Smooth muscle cell (in vitro differentiated cells): ENCODE results near the gene AGFG2. TPM values are rescaled to one million over a fixed set of nuclear protein-coding genes. Genes with fewer than 3 reads are reported as not detected.
A peak's percentile ranks its signal among the peaks of the same experiment; 100 is the strongest.

Source experiments
- DNase-seq: peaks from one replicate; lab custom pipeline; 2025; ENCODE audit not compliant: unreplicated experiment; lab: John Stamatoyannopoulos, UW
- H2AFZ ChIP-seq: fragments of 200-600 bp; sonication (generic); 2 replicates; pipeline ENCODE4 v1.6.0; 2016; ENCODE audit warnings: antibody characterized with exemption, low read depth, mild to moderate bottlenecking
- H3F3A ChIP-seq: fragments of 200-600 bp; sonication (generic); 2 replicates; pipeline ENCODE4 v1.6.0; 2017; ENCODE audit warnings: antibody characterized with exemption, low read depth
- H3K27ac ChIP-seq: fragments of 200-600 bp; sonication (generic); 2 replicates; pipeline ENCODE4 v1.5.1; 2016; ENCODE audit warnings: low read depth, mild to moderate bottlenecking
- H3K27me3 ChIP-seq: fragments of 200-600 bp; sonication (generic); 2 replicates; pipeline ENCODE4 v1.6.1; 2016; ENCODE audit warnings: low read depth, mild to moderate bottlenecking
- H3K36me3 ChIP-seq: fragments of 200-600 bp; sonication (generic); 2 replicates; pipeline ENCODE4 v1.5.1; 2016; ENCODE audit warnings: low read depth
- H3K4me1 ChIP-seq: fragments of 200-600 bp; sonication (generic); 2 replicates; pipeline ENCODE4 v1.5.1; 2016; ENCODE audit warnings: low read depth
- H3K4me2 ChIP-seq: fragments of 200-600 bp; sonication (generic); 2 replicates; pipeline ENCODE4 v1.6.0; 2016; ENCODE audit warnings: mild to moderate bottlenecking
- H3K4me3 ChIP-seq: fragments of 200-600 bp; sonication (generic); 2 replicates; pipeline ENCODE4 v1.5.1; 2016; ENCODE audit warnings: mild to moderate bottlenecking
- H3K79me2 ChIP-seq: fragments of 200-600 bp; sonication (generic); 2 replicates; pipeline ENCODE4 v1.6.0; 2016; ENCODE audit warnings: low read depth, mild to moderate bottlenecking
- H3K9ac ChIP-seq: fragments of 200-600 bp; sonication (generic); 2 replicates; pipeline ENCODE4 v1.6.0; 2016; ENCODE audit warnings: low read depth
- H3K9me3 ChIP-seq: fragments of 200-600 bp; sonication (generic); replicated peaks from 2 replicates; pipeline ENCODE4 v1.5.1; 2016; ENCODE audit warnings: low read depth
- H4K20me1 ChIP-seq: fragments of 200-600 bp; sonication (generic); 2 replicates; pipeline ENCODE4 v1.6.0; 2016; ENCODE audit warnings: low read depth
- WGBS: methylation state at CpG from one replicate; pipeline ENCODE4 v1.1.7; 2016; ENCODE audit warnings: low lambda C conversion rate; 5-methylcytosine and 5-hydroxymethylcytosine counted together
- polyA plus RNA-seq: library from polyadenylated mRNA; unstranded; fragments of >200 nt; fragmentation: Nextera tagmentation; extraction: Ambion mirVana; gene quantifications from 2 replicates; pipeline ENCODE4 v1.2.1, GENCODE V29; 2016
- total RNA-seq: library from RNA; depleted of rRNA; stranded (reverse); fragments of >200 nt; gene quantifications from 2 replicates; pipeline ENCODE4 v1.2.3, GENCODE V29; 2014
- TF ChIP-seq, protein P1 (sequence below): fragments of 200-600 bp; sonication (generic); IDR thresholded peaks from 2 replicates; pipeline ENCODE4 v1.5.1; 2017; ENCODE audit warnings: borderline replicate concordance, mild to moderate bottlenecking, antibody characterized with exemption; ENCODE audit not compliant: insufficient read depth, poor library complexity, severe bottlenecking

AGFG2 gene
- total and polyA plus RNA-seq, 2 experiments from 2014 or later, result 2.7 to 8.4 TPM

DNA sequence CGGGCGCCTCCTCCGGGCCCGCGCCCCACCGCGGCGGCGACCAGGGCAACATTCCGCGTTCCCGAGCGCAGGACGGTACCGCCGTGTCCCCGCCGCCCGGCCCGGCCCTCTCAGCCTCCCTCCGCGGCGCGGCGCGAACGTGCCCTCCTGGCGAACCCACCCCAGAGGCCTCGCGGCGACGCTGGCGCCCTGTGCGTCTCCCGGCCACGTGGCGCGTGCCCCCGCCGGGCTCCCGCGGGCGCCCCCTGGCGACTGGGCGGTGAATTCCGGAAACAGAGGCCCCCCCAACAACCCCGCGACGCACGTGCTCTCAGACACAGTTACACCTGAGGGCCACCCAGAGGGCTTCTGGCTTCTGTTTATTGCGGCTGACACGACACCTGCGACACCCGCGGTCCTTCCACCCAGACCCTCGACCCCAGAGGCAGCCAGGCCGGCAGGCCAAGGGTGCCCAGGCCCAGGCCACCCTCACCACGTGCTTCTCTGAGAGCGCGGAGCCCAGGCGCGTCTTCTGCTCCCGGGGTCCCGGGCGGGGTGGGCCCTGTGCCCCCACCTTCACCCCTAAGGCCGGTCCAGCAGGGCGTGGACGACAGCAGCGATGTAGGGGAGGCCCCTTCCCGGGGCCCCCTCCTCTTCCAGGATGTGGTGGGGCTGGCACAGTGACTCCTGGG, 34.8 kb downstream of the AGFG2 start, which contains the start of gene SAP25:
Gene SAP25, minus strand, starts transcription at position 210 of the 671 bp plus-strand sequence. Its CDS starts 158 bp downstream, at position 52.
- Histone ChIP-seq H2AFZ (no peak within 1 kb of the TSS), H3K4me2 (no peak within 1 kb of the TSS), H3K79me2 (no peaks in the 10 kb centered on the region), H3K4me3 (no peak within 1 kb of the TSS), H3K27me3 (peaks cover 7% of the 10 kb centered on the region), H3K9ac (no peak within 1 kb of the TSS), H3K9me3 (no peaks in the 10 kb centered on the region), H4K20me1 (no peaks in the 10 kb centered on the region), H3K27ac (no peak within 1 kb of the TSS), H3K4me1 (peaks cover 11% of the 10 kb centered on the region), H3F3A (no peaks in the 10 kb centered on the region), H3K36me3 (no peaks in the 10 kb centered on the region)
- DNase-seq, result no peak
- whole genome bisulfite sequencing, result 87% methylated on average over 55 of the region's 70 CpGs
- TF ChIP-seq, protein P1, sequence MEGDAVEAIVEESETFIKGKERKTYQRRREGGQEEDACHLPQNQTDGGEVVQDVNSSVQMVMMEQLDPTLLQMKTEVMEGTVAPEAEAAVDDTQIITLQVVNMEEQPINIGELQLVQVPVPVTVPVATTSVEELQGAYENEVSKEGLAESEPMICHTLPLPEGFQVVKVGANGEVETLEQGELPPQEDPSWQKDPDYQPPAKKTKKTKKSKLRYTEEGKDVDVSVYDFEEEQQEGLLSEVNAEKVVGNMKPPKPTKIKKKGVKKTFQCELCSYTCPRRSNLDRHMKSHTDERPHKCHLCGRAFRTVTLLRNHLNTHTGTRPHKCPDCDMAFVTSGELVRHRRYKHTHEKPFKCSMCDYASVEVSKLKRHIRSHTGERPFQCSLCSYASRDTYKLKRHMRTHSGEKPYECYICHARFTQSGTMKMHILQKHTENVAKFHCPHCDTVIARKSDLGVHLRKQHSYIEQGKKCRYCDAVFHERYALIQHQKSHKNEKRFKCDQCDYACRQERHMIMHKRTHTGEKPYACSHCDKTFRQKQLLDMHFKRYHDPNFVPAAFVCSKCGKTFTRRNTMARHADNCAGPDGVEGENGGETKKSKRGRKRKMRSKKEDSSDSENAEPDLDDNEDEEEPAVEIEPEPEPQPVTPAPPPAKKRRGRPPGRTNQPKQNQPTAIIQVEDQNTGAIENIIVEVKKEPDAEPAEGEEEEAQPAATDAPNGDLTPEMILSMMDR, result peak; percentile 34

GRCh38 chr7:100574362-100575205, 35.6 kb downstream of the AGFG2 start:
- no peak overlapping the region for H3K4me3 ChIP-seq
- DNase-seq, result no peak
- no peaks in the 10 kb centered on the region for H4K20me1 ChIP-seq
- H3K27me3 ChIP-seq, result peaks cover 7% of the 10 kb centered on the region
- H3K36me3 ChIP-seq, result no peaks in the 10 kb centered on the region
- H3K4me2 ChIP-seq, result no peak overlapping the region
- H3K9me3 ChIP-seq, result no peaks in the 10 kb centered on the region
- H3K9ac ChIP-seq, result no peak overlapping the region
- TF ChIP-seq, protein P1, result no peak
- H3K79me2 ChIP-seq, result no peaks in the 10 kb centered on the region
- 97% methylated on average over 39 of the region's 44 CpGs for WGBS
- no peak overlapping the region for H2AFZ ChIP-seq
- H3K4me1 ChIP-seq, result peaks cover 9% of the 10 kb centered on the region
- H3F3A ChIP-seq, result no peaks in the 10 kb centered on the region
- no peak overlapping the region for H3K27ac ChIP-seq

DNA sequence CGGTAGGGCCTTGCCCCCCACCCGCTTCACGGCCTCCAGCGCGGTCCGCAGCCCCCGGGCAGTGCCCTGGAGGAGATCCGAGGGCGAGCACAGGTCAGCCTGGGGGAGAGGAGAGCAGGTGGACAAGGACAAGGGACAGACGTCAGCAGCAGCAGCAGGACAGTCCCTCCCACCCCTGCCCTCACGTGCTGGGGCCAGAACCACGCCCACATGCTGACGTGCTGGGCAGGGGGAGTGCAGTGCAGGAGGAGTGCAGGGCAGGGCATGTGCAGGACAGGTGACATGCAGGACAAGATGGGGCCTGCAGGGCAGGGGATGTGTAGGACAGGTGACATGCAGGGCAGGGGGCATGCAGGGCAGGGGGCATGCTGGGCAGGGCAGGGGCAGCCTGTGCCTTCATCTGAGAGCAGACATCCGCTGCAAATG, 36.2 kb downstream of the AGFG2 start:
- H3F3A ChIP-seq, result no peaks in the 10 kb centered on the region
- no peak overlapping the region for H2AFZ ChIP-seq
- no peaks in the 10 kb centered on the region for H4K20me1 ChIP-seq
- DNase-seq, result no peak
- no peak overlapping the region for H3K4me3 ChIP-seq
- WGBS, result 91% methylated on average over 14 of the region's 14 CpGs
- no peaks in the 10 kb centered on the region for H3K79me2 ChIP-seq
- H3K27ac ChIP-seq, result no peak overlapping the region
- H3K27me3 ChIP-seq, result peaks cover 7% of the 10 kb centered on the region
- no peak overlapping the region for H3K4me2 ChIP-seq
- H3K4me1 ChIP-seq, result peaks cover 2% of the 10 kb centered on the region
- TF ChIP-seq, protein P1, result no peak
- no peak overlapping the region for H3K9ac ChIP-seq
- no peaks in the 10 kb centered on the region for H3K36me3 ChIP-seq
- H3K9me3 ChIP-seq, result no peaks in the 10 kb centered on the region
